ENCODE measurements around the gene ANOS1.

Gene ANOS1

DNA sequence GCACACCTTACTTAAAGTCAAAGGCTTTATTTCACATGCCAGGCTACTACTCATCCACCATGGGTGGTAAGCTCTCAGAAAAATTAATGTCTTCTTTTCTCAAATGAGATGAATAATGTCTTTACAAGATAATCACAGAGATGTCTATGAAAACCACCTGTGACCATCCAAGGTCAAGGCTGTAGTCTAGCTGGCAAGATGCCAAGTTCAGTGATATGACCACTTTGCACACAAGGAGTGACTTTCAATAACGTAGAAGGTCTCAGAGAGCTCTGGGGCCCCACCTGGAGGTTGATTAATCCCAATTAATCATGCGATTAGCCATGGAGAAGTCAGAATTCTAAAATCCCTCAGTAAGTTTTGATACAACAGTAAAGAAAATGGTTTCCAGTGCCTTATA is 20.5 kb downstream of the ANOS1 start:
- no peak for DNase-seq

DNA sequence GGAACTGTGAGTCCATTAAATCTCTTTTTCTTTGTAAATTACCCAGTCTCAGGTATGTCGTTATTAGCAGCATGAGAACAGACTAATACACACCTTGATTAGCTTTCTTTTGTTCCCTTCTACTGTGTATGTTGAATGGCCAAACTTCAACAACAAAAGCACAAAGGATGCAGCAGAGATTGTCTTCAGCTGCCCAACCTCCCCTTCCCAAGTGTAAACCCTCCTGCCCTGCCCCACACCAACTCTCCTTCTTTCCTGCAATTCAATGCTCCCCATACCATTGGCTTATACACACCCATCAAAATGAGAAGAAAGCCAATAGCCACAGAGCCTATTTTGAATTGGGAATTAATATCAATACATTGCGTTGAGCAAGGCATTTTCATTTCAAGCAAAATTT is 27.8 kb downstream of the ANOS1 start:
- no peak for DNase-seq

DNA sequence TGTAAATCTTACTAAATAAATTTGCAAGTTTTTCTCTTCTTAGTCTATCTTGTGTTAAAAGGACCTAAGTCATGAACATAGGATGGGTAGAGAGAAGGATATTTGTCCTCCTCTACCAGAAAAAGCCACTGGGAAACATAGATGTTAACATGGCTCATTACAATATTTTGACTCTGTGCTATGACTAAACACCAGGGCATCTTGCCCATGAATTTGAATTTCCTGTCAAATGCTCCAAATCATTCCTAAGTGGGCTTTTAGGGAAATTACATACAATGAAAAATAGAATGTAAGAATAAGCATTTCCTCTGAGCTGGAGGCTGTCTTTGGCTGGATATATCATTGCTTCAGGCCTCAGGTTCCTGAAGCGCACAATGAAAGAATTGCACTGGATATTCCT is 39.1 kb downstream of the ANOS1 start:
- no peak for DNase-seq

DNA sequence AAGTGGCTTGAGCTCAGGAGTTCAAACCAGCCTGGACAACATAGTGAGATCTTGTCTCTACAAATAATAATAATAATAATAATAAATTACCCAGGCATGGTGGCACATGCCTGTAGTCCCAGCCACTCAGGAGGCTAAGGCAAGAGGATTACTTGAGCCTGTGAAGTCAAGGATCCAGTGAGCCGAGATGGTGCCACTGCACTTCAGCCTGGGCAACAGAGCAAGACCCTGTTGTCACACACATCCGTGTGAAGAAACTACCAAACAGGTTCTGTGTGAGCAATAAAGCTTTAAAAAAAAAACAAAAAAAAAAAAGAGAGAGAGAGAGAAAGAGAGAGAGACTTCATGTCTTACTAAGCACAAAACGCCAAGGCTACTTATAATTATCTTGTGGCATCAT is 42.5 kb downstream of the ANOS1 start:
- no peak for DNase-seq

DNA sequence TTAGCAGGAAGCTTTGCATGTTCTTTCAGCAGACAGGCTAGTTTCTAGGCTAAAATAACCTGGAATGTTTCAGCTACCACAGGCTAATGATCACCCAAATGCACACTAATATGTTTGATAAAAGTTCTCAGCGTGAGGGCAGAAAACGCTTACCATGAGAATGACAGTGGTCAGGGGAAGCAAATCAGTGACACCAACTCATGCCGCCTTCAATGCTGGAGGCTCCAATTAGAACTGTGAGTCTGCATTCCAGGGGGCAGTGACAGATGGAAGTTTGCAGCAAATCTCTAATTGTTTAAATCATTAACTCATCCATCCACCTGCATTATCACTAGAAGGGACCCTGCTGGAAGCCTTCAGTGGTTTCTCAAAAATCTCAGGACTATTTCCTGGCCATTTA is 43.2 kb downstream of the ANOS1 start:
- no peak for DNase-seq

DNA sequence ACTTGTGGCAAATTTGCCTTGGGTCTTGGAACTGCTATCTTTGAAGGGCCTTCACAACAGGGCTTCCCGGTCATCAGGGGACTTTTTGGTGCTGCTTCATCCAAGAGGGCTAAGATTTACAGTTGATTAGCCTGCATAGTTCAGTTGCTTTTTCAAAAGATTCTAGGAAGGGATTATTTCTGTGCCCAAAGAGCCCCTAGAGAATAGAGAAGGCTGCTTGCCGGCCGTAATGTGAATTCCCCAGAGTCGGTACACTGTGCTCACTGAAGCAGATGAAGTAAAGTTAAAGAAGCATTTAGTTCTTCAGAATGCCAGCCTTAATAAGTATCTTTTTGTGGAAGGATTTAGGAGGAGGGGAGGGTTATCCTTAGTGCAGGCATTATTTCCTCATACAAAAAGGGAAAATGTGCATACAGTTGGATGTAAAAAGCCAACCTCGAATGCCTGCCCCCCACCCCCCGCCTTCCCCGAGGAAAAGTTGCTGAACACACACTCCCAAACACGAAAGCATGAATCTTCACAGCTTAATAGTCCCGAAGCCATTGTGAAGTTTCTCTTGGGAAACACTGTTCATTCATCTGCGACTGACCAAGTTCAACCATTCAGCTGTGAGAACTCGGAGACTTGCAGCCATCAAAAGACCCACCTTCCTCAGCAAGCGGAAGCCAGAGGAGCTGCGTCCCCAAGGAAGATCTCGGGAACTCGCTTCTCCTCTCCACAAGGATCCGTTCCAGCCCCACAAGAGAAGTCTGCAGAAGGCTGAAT is 47.6 kb downstream of the ANOS1 start:
- DNase-seq, result no peak

DNA sequence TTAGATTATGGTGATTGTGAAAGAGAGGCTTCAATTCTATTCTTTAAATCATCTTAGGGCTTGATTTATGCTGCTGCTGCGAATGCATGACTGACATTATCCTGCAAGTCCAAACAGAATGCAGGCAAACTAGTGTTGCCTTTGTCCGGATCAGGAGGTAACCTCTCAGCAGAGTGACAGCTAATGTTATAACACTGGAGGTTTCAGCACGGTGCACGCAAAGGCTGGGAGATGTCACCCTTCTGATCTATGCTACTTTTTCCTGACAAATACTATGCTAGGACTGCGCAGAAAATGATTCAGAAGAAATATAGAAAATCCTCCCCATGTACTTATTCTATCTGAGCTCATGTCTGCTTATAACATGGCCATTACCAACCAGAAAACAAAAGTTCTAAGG is 48.2 kb downstream of the ANOS1 start:
- no peak for DNase-seq

DNA sequence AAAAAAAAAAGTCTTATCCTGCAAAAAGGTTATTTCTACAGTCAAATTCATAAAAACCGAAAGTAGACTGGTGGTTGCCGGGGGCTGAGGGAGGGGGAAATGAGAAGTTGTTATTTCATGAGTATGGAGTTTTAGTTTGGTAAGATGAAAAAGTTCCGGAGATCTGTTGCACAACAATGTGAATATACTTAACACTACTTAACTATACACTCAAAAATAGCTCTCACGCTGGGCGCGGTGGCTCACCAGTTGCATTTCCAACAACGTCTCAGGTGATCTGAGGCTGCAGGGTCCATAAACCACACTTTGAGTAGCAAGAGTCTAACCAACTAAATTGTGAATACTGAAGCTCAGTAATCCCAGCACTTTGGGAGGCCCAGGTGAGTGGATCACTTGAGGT is 52.4 kb downstream of the ANOS1 start:
- DNase-seq, result no peak

DNA sequence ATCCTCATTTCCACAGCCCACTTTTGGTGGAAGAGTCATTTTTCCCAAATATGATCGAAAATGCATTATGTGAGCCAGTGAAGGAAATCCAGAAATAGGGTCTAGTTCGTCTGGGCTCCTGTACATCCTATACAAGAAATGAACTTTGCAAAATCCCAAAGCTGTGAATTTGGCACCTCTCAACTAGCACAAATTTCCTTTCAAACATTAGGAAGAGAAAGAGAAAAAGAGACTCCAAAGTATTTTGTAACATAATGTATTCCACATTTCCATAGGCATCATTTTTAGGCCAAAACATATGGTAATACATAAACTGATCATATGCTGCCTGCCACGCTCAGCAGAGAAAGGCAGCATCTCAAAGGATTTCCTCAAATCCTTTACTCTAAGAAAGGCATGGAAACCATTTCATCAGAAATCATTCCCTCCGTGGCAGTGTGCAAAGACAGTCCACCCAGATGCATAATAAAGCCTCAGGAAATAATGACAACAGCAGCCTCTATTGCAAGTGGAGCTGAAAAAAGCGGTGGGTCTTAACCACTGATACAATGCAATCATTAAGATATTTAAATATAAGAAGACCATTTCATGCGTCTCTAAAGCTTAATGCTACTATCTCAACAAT is 56.8 kb downstream of the ANOS1 start:
- no peak for DNase-seq

DNA sequence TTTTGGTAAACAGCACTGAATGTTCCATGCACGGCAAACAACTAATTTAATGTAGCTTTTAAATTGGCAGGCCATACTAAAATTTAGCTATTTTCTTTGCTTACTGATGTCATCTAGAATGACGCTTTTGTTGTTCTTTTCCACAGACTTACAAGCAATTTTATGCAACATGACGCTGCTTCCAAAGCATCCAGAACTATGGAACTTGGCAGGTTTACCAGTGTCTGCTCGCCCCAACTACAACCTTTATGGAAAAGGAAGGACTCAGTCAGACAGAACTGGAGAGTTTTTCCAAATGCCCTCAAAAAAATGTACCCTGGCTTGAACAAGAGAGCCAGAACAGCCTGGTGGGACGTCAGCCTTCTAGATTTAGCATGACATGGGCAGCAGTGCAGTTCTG is 58.7 kb downstream of the ANOS1 start:
- DNase-seq, result no peak

DNA sequence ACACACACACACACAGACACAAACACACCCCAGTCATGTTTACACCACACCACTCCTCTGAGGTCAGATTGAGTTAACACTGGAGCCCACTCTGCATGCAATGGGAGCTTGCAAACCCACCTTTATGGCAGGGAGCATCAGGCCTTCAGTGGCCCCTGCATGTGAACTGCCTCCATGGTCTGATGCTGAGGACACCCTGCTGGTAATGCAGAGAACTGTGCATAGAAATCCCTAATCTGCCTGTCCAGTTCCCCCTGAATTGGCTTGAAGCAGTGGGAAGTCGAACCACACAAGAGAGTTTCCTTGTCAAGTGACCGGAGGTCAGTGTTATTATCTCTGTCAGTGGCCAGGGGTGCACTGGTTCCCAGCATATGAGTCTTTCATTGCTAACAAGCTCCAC is 59.8 kb downstream of the ANOS1 start:
- DNase-seq, result no peak

DNA sequence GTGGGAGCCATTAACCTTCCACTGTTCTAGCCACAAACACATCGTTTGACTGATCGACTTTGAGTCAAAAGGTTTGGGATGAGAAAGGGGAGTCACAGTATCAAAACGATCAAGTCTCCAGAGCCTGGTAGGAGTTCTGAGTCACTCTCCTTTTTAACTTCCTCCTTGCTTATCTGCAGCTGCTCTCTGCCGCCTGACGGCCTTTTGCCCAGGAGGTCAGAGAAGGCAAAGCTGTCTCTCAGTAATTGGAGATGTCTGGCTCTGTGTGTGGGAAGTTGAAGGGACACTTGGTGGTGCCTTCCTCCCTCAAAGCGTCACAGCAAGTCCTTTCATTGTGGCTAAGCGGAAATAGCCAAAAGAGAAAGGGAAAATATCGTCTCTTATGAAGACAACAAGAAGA is 63.1 kb downstream of the ANOS1 start:
- DNase-seq, result no peak

DNA sequence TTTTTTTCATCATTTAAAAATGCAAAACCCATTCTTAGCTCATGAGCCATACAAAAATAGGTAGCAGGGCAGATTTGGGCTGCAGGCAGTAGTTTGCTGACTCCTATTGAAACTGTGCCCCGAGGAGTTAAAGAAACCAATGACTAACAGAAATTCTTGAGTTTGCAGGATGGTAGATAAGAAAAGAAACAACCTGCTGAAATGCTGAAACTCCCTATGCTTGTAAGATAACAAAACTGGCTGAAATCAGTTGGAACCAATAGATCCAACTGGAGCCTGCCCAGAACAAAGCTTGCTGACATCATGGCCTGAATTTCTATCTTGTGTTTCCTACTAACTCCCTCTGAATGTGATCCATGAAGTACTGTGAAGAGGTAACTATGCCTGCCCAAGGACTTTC is 68.6 kb downstream of the ANOS1 start:
- DNase-seq, result no peak

DNA sequence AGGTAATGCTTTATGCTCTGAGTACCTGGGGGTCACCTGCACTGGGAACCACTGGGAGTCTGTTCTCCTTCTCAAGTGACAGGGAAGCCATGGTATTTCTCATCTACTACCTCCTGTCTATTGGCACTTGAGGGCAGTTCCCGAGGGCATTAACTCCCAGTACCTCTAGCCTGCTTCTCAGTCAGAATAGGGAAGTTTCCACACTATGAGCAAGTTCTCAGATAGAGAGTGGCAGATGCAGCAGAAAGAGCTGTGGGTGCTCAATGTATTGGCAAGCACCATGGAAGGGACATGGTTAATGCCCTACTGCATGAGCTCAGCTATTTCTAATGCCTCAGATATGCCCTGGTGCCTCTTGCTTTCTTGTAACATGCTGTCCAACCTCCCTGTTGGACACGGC is 74.1 kb downstream of the ANOS1 start:
- DNase-seq, result no peak

DNA sequence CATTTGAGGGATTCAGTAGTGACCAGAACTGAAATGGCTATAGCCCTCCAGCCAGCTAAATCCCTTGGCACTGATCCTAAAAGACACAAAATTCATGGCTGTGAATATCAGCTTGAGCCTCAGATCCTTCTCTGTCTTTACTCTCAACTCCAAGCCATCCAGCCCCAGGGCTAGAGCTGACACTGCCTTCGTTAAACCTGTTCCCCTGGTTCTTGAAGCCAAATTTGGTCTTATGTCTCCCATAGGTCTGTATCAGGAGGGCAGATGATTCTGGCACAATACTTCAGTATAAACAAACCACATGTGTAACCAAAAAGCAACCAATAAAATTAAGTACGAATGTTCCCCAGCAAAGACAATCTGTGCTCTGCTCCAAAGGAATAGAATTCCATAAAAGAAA is 78.0 kb downstream of the ANOS1 start:
- DNase-seq, result no peak

DNA sequence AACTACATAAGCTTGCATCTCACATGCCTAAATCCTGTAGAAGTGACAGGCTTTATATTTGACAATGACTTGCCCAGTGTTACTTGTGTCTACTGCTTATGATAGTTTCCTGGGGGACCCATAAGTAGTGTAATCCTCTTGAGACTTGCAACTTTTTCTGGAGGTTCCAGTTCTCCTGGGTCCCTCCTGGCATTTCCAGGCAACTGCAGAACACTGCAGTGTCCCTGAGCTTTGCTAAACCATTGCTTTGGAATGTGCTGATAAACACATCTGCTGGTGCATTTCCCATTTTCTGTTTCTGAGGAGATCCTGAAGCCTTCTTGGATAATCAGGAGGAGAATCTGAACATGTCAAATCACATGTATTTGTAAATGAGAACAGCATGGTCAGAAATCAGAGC is 82.0 kb downstream of the ANOS1 start:
- DNase-seq, result no peak

DNA sequence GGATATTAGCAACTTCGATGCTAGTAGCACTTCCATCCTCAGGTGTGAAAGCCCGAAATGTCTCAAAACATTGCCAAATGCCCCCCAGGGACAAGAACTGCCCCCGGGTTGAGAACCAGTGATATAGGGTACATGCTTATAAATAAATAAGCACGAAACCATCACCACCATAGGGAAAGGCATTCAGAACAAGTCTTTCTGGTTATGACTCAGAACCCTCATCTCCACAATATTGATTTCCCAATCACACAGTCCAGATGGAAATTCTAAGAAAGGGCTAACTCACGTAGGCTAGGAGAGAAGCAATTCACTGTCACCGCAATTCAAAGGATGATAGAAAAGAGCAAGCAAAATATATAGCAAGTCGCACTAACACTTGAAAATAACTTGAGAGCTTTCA is 84.8 kb downstream of the ANOS1 start:
- no peak for DNase-seq

DNA sequence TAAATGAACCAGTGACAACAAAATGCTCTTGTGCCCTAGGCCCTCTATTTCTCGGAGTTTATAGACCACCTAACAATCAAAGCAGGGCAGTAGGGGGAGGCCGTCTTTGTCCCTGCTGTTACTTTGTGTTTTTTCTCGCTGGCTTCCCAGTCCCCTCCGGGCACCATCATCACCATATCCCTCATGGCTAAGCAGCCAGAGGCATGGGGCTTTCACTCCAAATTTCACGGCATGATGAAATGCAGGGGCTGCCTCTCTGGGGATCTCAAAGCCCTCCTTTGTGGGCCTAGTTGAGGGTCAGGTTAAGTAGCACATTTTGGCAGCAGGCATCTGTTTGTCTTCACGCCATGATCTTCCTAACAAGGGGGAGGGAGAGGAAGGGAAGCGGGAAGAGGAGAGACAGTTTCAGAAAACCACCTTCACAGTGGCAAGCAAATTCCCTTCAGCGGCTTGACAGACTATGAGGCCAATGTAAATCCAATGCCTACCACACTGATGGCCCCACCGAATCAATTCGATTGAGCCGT is 91.9 kb downstream of the ANOS1 start:
- no peak for DNase-seq

DNA sequence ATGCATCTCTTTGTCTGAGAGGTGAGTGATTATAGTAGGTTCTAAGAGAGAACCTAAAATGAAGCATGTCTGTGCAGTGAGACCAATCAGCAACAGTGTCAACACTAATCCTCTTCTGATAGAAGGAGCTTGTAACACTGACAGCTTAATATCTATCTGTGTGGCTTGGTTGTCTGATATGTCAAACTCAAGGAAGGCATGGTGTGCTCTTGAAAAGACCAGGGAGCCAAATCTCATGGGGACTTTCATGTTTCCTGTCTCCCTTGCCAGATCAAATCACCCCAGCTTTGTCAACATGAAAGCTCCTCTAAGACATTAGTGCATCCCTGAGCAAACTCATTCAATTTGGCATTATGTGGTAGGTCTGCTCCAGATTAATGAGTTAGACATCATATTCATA is 95.4 kb downstream of the ANOS1 start:
- DNase-seq, result no peak

DNA sequence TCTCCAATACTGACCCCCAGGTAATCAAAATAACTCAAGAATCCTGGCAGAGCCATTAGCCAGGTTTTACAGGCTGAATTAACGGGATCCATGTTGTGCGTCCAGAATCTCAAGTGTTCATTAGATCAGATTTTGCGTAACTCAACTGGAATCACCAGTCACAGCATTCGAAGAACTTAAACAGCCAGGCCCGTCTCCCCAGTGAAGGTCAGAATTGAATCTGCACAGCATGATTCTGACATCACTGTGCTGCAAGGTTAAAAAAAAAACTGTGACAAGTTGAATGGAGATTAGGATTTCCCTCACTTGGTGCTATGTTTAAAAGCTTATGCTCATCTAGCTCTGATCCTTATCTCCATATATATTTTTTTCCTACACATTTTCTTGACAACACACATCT is 96.1 kb downstream of the ANOS1 start:
- no peak for DNase-seq

DNA sequence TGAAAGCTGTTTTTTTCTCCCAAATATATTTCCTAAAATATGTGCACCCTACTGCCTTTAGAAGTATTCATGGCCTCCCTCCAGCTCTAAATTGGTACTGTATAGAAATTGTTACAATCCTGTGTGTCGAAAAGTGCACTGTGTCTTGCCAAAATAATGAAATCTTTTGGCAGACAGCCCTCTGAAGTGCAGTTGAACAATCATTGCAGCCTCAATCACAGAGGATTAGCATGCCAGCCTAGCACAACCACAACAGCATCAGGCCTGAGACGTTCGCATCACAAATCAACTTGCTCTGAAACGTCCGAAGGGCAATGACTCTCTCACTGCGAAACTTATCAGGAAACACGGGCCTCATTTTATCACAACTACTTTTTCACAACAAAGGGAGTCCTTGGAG is 99.0 kb downstream of the ANOS1 start:
- no peak for DNase-seq

DNA sequence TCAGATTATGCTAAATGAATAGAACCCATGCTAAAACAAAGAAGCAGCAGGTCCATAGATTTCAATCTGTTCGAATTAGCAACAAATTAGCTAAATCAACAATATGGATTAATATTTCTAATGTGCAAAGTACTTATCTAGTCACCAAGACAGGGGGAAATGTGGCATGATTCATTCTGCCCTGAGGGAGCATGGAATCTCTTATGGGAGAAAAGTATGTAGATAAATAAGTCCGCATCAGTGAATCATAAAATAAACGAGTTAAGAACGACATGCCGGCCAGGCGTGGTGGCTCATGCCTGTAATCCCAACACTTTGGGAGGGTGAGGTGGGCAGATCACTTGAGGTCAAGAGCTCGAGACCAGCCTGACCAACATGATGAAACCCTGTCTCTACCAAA is 102.1 kb downstream of the ANOS1 start:
- DNase-seq, result no peak

DNA sequence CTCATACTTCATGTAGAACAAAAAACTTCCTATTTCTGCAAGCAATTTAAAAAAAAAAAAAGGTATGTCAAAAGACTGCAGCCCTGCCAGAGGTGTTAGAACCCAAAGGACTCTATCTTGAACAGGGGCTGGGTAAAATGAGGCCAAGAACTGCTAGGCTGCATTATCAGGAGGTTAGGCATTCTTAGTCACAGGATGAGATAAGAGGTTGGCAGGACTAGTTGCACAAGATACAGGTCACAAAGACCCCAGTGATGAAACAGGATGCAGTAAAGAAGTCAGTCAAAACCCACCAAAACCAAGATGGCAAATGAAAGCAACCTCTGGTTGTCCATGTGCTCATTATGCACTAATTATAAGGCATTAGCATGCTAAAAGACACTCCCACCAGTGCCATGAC is 104.1 kb downstream of the ANOS1 start:
- DNase-seq, result no peak

DNA sequence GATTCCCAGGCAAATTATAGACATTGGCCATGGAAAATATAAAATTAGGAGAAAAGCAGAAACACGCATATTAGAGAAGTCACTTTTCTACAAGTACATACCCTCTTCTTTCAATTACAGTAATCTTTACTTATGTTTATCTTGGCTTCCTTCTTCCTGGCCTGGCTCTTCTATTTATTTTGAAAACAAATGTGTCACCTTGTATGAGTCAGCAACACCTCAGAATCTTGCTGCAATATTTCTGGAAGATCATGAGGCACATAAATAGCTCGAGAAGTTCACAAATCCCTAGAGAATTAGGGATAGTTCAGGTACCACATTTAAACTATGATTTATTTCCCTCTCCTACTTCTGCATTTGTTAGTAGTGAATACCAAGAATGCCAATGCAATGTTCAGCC is 124.6 kb downstream of the ANOS1 start:
- no peak for DNase-seq

DNA sequence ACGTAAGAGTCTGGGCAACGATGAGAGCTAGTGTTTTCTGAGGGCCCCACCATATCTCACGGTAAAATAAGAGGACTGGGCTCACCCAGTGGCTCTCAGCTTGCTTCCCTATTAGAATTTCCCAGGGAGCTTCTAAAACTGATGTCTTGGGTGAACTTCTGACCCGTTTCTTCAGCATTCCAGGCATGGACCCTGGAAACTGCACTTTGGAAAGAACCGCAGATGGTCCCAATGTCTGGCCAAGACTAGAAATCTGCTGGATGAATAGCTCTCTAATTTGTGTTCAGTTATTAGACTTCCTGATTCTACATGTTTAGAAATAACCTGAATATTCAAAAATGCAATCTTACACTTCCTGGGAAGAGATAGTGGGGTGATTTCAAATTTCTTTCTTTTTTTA is 127.8 kb downstream of the ANOS1 start:
- no peak for DNase-seq

All from CD4-positive, alpha-beta T cell treated with Interleukin-10 for 1 hour (primary cell).